Mesangial cell (primary cell): ENCODE results near the gene SDF2. TPM values are rescaled to one million over a fixed set of nuclear protein-coding genes. Genes with fewer than 3 reads are reported as not detected.

Experiments
- total RNA-seq: library from RNA; depleted of rRNA; stranded (reverse); fragments of >200 nt; gene quantifications from 2 replicates; pipeline ENCODE4 v1.2.3, GENCODE V29; 2015

SDF2 gene
- 51.3 and 64.0 TPM in 2 replicates for total RNA-seq

DNA sequence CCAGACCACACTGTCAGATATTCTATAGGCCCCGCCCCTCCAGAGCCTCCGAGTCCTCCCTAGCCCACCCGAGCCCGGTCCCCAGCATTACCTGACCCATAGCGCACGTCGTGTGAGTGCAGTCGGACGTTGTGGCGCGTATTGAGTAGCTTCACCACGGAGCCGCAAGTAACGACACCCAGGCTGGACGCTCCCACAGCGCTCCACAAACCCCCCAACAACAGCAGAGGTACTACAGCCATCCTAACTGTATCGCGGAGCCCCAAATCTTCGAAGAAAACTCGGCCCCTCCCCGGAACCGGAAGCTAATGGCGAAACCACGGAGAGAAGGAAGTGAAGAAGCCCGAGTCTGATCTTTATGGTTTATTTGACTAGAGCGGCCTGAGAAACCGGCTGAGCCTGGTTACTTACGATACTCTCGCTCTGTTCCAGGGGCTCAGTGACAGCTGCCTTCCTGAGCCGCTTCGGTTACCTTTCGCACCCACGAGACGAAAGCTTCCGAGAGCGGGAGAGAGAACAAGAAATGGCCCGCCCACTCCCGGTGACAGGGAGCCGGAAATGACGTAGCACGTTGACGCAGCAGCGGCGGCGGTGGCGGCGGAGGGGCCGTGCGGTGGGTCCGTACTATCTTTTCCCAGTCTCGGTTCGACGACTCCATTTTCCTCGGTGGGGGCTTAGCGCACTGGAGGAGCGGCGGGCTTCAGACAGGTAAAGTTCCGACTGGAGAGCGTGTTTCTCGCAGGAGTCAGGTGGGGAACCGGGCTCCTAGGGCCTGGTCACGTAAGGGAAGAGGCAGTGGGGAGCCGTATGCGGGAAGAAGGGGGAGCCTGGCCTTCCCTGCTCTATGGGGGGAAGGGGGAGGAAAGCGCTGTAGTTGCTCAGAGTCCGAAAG lies at the start of gene SDF2, which contains the start of gene SUPT6H:
Gene SDF2, minus strand, starts transcription at position 272 of the 892 bp plus-strand sequence. Its CDS starts 30 bp downstream, at position 242.
Gene SUPT6H, plus strand, starts transcription at position 571 of the 892 bp plus-strand sequence. CDS start 11,197 bp downstream, outside the sequence.

GRCh38 chr17:28644787-28645575 lies 16.7 kb downstream of the SDF2 start, which contains the start of gene BLTP2:
BLTP2 (minus strand) TSS chr17:28645158; CDS start chr17:28645056, 102 bp downstream.

GRCh38 chr17:28613931-28614381 lies 47.8 kb downstream of the SDF2 start, which contains the start of gene RSKR:
RSKR (minus strand) TSS chr17:28614185; CDS start chr17:28614161, 24 bp downstream.

DNA sequence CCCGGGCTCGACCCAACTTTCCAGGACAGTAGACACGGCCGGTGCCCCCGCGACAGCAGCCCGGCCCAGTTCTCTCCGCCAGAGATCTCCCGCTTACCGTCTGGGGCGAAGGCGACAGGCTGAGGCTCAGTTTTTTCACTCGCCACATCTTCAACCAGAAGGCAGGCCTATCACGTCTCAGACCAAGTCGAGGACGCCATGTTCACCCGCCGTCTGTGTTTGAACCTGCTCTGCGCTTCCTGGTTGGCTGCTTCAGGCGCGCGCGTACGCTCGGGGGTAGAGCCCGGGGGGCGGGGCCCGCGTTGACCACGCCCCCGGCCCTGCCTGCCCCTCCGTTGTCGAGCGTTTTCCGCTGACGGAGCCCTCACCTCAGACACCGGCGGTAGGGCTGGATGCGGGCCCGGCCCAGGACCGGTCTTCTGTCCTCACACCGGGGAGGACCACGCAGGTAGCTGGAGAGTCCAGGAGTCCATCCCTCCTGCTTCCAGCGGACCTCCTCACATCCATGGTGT lies 62.9 kb downstream of the SDF2 start, which contains the start of gene SPAG5:
Gene SPAG5, minus strand, starts transcription at position 227 of the 512 bp plus-strand sequence. Its CDS starts 79 bp downstream, at position 148.

Other genes with a start within 250 kb of the SDF2 start
- not detected in 2 replicates for gene SLC13A2, start 188.3 kb downstream of the SDF2 start, total RNA-seq
- gene FOXN1, start 155.6 kb downstream of the SDF2 start, total RNA-seq = not detected in 2 replicates
- 31.9 and 40.9 TPM in 2 replicates for gene UNC119, start 109.3 kb downstream of the SDF2 start, total RNA-seq
- gene PIGS, start 90.4 kb downstream of the SDF2 start, total RNA-seq = 76.3 and 162 TPM in 2 replicates
- gene ALDOC, start 85.0 kb downstream of the SDF2 start, total RNA-seq = 14.8 and 39.7 TPM in 2 replicates
- 3.5 and 84.2 TPM in 2 replicates for gene SPAG5, start 62.9 kb downstream of the SDF2 start, total RNA-seq
- gene RSKR, start 47.7 kb downstream of the SDF2 start, total RNA-seq = 2.9 and 3.4 TPM in 2 replicates
- gene BLTP2, start 16.7 kb downstream of the SDF2 start, total RNA-seq = 88.4 and 115 TPM in 2 replicates
- 29.8 and 44.5 TPM in 2 replicates for gene SUPT6H, start 299 bp upstream of the SDF2 start, total RNA-seq
- gene PROCA1, start 50.0 kb upstream of the SDF2 start, total RNA-seq = 1.0 and 1.6 TPM in 2 replicates
- gene RAB34, start 56.0 kb upstream of the SDF2 start, total RNA-seq = 293 and 306 TPM in 2 replicates
- gene RPL23A, start 58.1 kb upstream of the SDF2 start, total RNA-seq = 447 and 480 TPM in 2 replicates
- 9.1 and 9.6 TPM in 2 replicates for gene TLCD1, start 64.3 kb upstream of the SDF2 start, total RNA-seq
- 2.8 and 3.7 TPM in 2 replicates for gene NEK8, start 66.9 kb upstream of the SDF2 start, total RNA-seq
- gene TRAF4, start 82.1 kb upstream of the SDF2 start, total RNA-seq = 61.3 and 86.8 TPM in 2 replicates
- 23.0 and 30.2 TPM in 2 replicates for gene FAM222B, start 180.9 kb upstream of the SDF2 start, total RNA-seq
- gene ERAL1, start 193.1 kb upstream of the SDF2 start, total RNA-seq = 71.6 and 117 TPM in 2 replicates
- 73.0 and 85.8 TPM in 2 replicates for gene FLOT2, start 235.8 kb upstream of the SDF2 start, total RNA-seq
- 6.8 and 8.2 TPM in 2 replicates for gene DHRS13, start 241.2 kb upstream of the SDF2 start, total RNA-seq